ENCODE measurements around the gene DAPK1.

The DAPK1 gene

GRCh38 chr9:87557996-87558395, 60.3 kb downstream of the DAPK1 start:
- TF ChIP-seq ZNF8 (CRISPR knock-in tag; IDR thresholded peaks at IDR 0.05) (no peak), PPARA (CRISPR knock-in tag; IDR thresholded peaks at IDR 0.05; ENCODE audit: borderline replicate concordance) (no peak), TSHZ2 (CRISPR knock-in tag; IDR thresholded peaks at IDR 0.05) (peak; percentile 56; the same call in 1 of the 2 replicates), GLIS3 (CRISPR knock-in tag; IDR thresholded peaks at IDR 0.05) (no peak), SNAI2 (CRISPR knock-in tag; IDR thresholded peaks at IDR 0.05) (no peak), ISL1 (CRISPR knock-in tag; IDR thresholded peaks at IDR 0.05) (peak; percentile 87), ZNF565 (CRISPR knock-in tag; conservative IDR thresholded peaks at IDR 0.05; ENCODE audit: low read depth) (no peak), ARNTL (CRISPR knock-in tag; IDR thresholded peaks at IDR 0.05; ENCODE audit: borderline replicate concordance, low read depth) (no peak), POU6F1 (CRISPR knock-in tag; IDR thresholded peaks at IDR 0.05; ENCODE audit: borderline replicate concordance, low read depth) (no peak), CREB5 (CRISPR knock-in tag; IDR thresholded peaks at IDR 0.05; ENCODE audit: low read depth) (peak; percentile 58; the same call in 1 of the 2 replicates), TCF4 (CRISPR knock-in tag; IDR thresholded peaks at IDR 0.05; ENCODE audit: borderline replicate concordance) (peak; percentile 74; the same call in 1 of the 2 replicates), OSR1 (CRISPR knock-in tag; IDR thresholded peaks at IDR 0.05) (no peak)
- no peak for ATAC-seq

GRCh38 chr9:87558606-87559190, 61.0 kb downstream of the DAPK1 start:
- TF ChIP-seq ZFP3 (CRISPR knock-in tag; IDR thresholded peaks at IDR 0.05) (no peak), ZC3H10 (CRISPR knock-in tag; IDR thresholded peaks at IDR 0.05) (no peak), ARNTL (CRISPR knock-in tag; IDR thresholded peaks at IDR 0.05; ENCODE audit: borderline replicate concordance, low read depth) (no peak), CSDC2 (CRISPR knock-in tag; IDR thresholded peaks at IDR 0.05) (no peak), ZNF8 (CRISPR knock-in tag; IDR thresholded peaks at IDR 0.05) (no peak), ZNF70 (CRISPR knock-in tag; IDR thresholded peaks at IDR 0.05) (no peak), RARB (CRISPR knock-in tag; IDR thresholded peaks at IDR 0.05) (no peak), PATZ1 (CRISPR knock-in tag; IDR thresholded peaks at IDR 0.05; ENCODE audit: borderline replicate concordance) (no peak), CREB5 (CRISPR knock-in tag; IDR thresholded peaks at IDR 0.05; ENCODE audit: low read depth) (no peak), ZNF565 (CRISPR knock-in tag; conservative IDR thresholded peaks at IDR 0.05; ENCODE audit: low read depth) (no peak), ESRRG (CRISPR knock-in tag; IDR thresholded peaks at IDR 0.05) (no peak), SNAI2 (CRISPR knock-in tag; IDR thresholded peaks at IDR 0.05) (no peak), OSR1 (CRISPR knock-in tag; IDR thresholded peaks at IDR 0.05) (no peak), TCF4 (CRISPR knock-in tag; IDR thresholded peaks at IDR 0.05; ENCODE audit: borderline replicate concordance) (no peak), CSRNP3 (CRISPR knock-in tag; IDR thresholded peaks at IDR 0.05) (no peak), BACH2 (CRISPR knock-in tag; IDR thresholded peaks at IDR 0.05; ENCODE audit: borderline replicate concordance) (no peak), PPARA (CRISPR knock-in tag; IDR thresholded peaks at IDR 0.05; ENCODE audit: borderline replicate concordance) (no peak), ZFP30 (CRISPR knock-in tag; IDR thresholded peaks at IDR 0.05) (no peak), GLIS3 (CRISPR knock-in tag; IDR thresholded peaks at IDR 0.05) (no peak), TSHZ2 (CRISPR knock-in tag; IDR thresholded peaks at IDR 0.05) (no peak)

More at GRCh38 chr9:87558606-87559190, 61.0 kb downstream of the DAPK1 start:
- no peak for ATAC-seq

All from SK-N-SH treated with all-trans-retinoic acid at 6 μM for 48 hours (cell line).